HFFc6 (cell line): Measurements from ENCODE around the gene ACER3. TPM values are rescaled to one million over a fixed set of nuclear protein-coding genes. Genes with fewer than 3 reads are reported as not detected.

Experiments
- DNase-seq: peaks from one replicate; pipeline ENCODE4 v3.0.0-alpha.2; 2018
- H3K27ac Mint-ChIP-seq: 2 replicates; pipeline ENCODE4 v1.8.0; 2020; ENCODE audit warnings: mild to moderate bottlenecking, mixed read lengths
- H3K27me3 Mint-ChIP-seq: 2 replicates; pipeline ENCODE4 v1.8.0; 2021; ENCODE audit warnings: mild to moderate bottlenecking, moderate library complexity, mixed read lengths; ENCODE audit not compliant: insufficient read depth
- H3K36me3 Mint-ChIP-seq: 2 replicates; pipeline ENCODE4 v1.8.0; 2021; ENCODE audit warnings: low read depth, mixed read lengths
- H3K4me1 Mint-ChIP-seq: 2 replicates; pipeline ENCODE4 v1.8.0; 2020; ENCODE audit warnings: low read depth, mixed read lengths
- H3K4me3 Mint-ChIP-seq: 2 replicates; pipeline ENCODE4 v1.8.0; 2020; ENCODE audit warnings: mild to moderate bottlenecking, moderate library complexity, mixed read lengths
- H3K9me3 Mint-ChIP-seq: 2 replicates; pipeline ENCODE4 v1.8.0; 2020; ENCODE audit warnings: mild to moderate bottlenecking, mixed read lengths
- total RNA-seq, 6 experiments: library from RNA; stranded (reverse); fragmentation: NEBNext Ultra II Directional; extraction: Animal tissue kit (Norgen Biotek cat#: 25700); gene quantifications; 2 replicates in 1 of 6; 3 replicates in 5 of 6; pipeline ENCODE4 v1.2.3, GENCODE V29; 2021
- TF ChIP-seq, protein P1 (sequence below): fragments of 200-600 bp; sonication (generic); IDR thresholded peaks from 2 replicates; pipeline ENCODE4 v1.5.0; 2021; ENCODE audit warnings: antibody characterized with exemption, mild to moderate bottlenecking

Gene ACER3
- total RNA-seq, 6 experiments from 2014 or later: 13.9 to 18.2 (median 15.3) TPM

DNA sequence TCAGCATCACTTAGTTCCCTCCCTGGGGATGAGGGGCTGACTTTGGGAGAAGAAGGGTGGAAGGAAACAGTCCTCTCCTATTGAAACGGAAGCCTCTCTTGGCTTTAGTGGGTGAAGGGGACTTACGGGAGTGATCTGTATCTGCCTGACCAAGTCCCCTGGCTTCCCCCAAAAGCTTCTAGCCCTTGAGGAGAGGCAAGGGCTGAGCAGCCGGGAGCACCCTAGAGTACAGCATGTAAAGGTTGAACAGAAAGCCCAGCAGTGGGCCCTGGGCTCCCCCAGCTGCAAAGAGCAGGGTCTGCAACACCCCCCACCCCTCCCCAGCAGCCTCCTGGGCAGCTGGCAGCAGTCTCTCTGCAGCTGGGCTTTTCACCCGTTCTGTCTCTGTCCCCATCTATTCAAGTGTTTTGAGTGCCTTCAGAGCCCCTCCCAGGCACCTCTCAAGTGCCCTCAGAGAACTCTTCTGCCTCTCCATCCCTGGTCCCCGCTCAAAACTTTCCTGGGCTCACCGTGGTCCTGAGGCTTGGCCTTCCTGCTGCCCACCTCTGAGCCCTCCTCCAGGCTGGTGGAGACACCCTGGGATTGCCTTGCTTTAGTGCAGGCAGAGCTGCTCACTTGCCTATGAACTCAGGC, 208.7 kb downstream of the ACER3 start:
- no peak for DNase-seq

DNA sequence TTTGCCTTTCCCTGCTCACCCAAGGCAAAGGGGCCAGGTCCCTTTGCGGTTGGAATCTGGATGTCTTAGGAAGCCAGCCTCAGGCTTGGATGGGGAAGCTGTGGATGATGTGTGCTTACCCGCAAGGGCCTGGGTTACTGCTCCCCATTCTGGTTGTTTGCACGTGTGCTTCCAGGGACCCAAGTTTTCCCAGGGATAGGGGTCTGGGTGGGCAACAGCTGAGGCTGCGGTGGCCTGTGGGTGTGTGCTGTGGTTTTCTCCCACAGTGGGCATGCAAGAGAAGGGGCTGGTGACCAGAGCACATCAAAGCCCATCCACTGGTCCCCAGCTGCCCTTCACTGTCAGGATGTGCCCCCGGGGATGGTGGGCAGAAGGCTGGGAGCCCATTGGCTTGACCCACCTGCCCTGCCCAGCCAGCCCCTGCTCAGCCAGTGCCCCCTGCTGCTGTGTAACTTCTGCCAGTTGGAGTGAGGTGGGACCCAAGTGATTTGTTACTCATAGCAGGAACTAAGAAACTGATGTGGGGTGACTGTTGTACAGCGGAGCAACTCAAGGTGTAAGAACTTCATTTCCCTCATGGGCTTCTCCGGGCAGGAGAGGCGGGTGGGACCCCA, 209.4 kb downstream of the ACER3 start:
- no peak overlapping the region for H3K4me3 Mint-ChIP-seq
- H3K4me1 Mint-ChIP-seq: peaks cover 67% of the 10 kb centered on the region
- no peak for DNase-seq
- no peaks in the 10 kb centered on the region for H3K36me3 Mint-ChIP-seq
- TF ChIP-seq, protein P1, sequence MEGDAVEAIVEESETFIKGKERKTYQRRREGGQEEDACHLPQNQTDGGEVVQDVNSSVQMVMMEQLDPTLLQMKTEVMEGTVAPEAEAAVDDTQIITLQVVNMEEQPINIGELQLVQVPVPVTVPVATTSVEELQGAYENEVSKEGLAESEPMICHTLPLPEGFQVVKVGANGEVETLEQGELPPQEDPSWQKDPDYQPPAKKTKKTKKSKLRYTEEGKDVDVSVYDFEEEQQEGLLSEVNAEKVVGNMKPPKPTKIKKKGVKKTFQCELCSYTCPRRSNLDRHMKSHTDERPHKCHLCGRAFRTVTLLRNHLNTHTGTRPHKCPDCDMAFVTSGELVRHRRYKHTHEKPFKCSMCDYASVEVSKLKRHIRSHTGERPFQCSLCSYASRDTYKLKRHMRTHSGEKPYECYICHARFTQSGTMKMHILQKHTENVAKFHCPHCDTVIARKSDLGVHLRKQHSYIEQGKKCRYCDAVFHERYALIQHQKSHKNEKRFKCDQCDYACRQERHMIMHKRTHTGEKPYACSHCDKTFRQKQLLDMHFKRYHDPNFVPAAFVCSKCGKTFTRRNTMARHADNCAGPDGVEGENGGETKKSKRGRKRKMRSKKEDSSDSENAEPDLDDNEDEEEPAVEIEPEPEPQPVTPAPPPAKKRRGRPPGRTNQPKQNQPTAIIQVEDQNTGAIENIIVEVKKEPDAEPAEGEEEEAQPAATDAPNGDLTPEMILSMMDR: no peak
- H3K9me3 Mint-ChIP-seq: no peaks in the 10 kb centered on the region
- H3K27me3 Mint-ChIP-seq: peaks cover 1% of the 10 kb centered on the region
- H3K27ac Mint-ChIP-seq: no peak overlapping the region

More for the DNA sequence above, 208.7 kb downstream of the ACER3 start:
- Mint-ChIP-seq H3K27ac (no peak overlapping the region), H3K4me3 (no peak overlapping the region), H3K9me3 (no peaks in the 10 kb centered on the region), H3K27me3 (peaks cover 1% of the 10 kb centered on the region), H3K4me1 (peaks cover 61% of the 10 kb centered on the region), H3K36me3 (no peaks in the 10 kb centered on the region)
- TF ChIP-seq, protein P1: no peak

DNA sequence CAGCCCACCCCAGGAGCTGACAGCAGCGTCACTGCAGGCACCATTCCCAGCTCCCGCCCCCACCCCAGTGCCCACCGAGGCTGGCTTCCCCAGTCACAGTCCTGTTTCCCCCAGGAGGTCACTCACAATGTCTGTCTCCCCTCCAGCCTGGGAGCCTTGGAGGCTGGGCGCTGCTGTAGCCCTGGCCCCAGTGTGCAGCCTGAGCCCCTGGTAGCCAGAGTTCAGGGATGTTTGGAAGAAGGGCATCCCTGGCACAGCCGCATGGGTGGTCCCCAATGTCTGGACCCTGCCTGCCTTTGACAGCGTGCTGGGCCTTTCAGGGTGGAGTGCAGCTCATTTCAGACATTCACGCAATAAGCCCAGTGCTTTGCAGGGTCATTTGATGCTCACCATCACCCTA, 210.4 kb downstream of the ACER3 start:
- H3K4me1 Mint-ChIP-seq: peaks cover 60% of the 10 kb centered on the region
- TF ChIP-seq, protein P1: no peak
- H3K36me3 Mint-ChIP-seq: no peaks in the 10 kb centered on the region
- no peaks in the 10 kb centered on the region for H3K9me3 Mint-ChIP-seq
- no peak overlapping the region for H3K4me3 Mint-ChIP-seq
- H3K27me3 Mint-ChIP-seq: peaks cover 1% of the 10 kb centered on the region
- no peak for DNase-seq
- H3K27ac Mint-ChIP-seq: no peak overlapping the region

- TF ChIP-seq, protein P1: no peak
- no peaks in the 10 kb centered on the region for H3K9me3 Mint-ChIP-seq
- DNase-seq: peak; percentile 13
- H3K27ac Mint-ChIP-seq: peak overlapping the region; percentile 100
- peaks cover 1% of the 10 kb centered on the region for H3K27me3 Mint-ChIP-seq
- peak overlapping the region; percentile 16 for H3K4me3 Mint-ChIP-seq
- peaks cover 4% of the 10 kb centered on the region; the same call in 1 of the 2 replicates for H3K36me3 Mint-ChIP-seq
- peaks cover 59% of the 10 kb centered on the region for H3K4me1 Mint-ChIP-seq
Measured at GRCh38 chr11:77071671-77072605, 211.2 kb downstream of the ACER3 start.

- TF ChIP-seq, protein P1: no peak
- peak overlapping the region; percentile 100 for H3K27ac Mint-ChIP-seq
- peaks cover 53% of the 10 kb centered on the region for H3K4me1 Mint-ChIP-seq
- peaks cover 1% of the 10 kb centered on the region for H3K27me3 Mint-ChIP-seq
- no peak for DNase-seq
- H3K36me3 Mint-ChIP-seq: peaks cover 4% of the 10 kb centered on the region; the same call in 1 of the 2 replicates
- H3K9me3 Mint-ChIP-seq: no peaks in the 10 kb centered on the region
- H3K4me3 Mint-ChIP-seq: peak overlapping the region; percentile 76
Measured at GRCh38 chr11:77072851-77073327, 212.2 kb downstream of the ACER3 start.
